ENCODE results near the gene KAT14. TPM values are rescaled to one million over a fixed set of nuclear protein-coding genes. Genes with fewer than 3 reads are reported as not detected.
"Not testable (repeated sequence)": the region's sequence is repeated elsewhere in the genome, so short reads cannot be mapped to it uniquely, and the experiment has no call there.

KAT14 gene
- total RNA-seq, 1 donor, result 17.4 TPM

DNA sequence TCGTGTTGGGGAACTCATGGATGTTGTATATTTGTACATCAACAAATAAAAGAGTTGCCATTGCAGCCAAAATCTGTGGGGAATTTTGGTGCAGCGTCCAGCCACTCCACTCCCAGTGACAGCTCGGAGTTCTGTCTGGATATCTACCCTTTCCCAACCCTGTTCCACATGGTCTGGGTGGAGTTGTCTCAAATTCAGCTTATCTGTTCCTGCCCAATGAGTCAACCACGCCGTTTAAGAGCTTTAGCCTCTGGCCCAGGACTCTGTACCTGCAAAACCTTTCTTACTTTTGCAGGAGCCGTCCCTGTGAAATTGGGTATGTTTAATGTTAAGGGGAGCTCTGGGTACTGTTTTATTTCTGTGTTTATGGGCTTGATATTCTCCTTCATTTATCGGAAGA is 46.0 kb upstream of the KAT14 start:
- Histone ChIP-seq H3K36me3 (ENCODE audit: insufficient read depth, low read length) (no peaks in the 10 kb centered on the region), H4K20me1 (ENCODE audit: insufficient read depth, low read length) (no peaks in the 10 kb centered on the region), H3K27ac (ENCODE audit: low read depth, low read length) (no peak overlapping the region), H2AFZ (ENCODE audit: low read length) (no peak overlapping the region), H3K79me2 (ENCODE audit: insufficient read depth, low read length) (no peaks in the 10 kb centered on the region), H3K4me1 (ENCODE audit: insufficient read depth, low read length) (no peaks in the 10 kb centered on the region), H3K9me3 (ENCODE audit: low read depth, low read length) (no peaks in the 10 kb centered on the region), H3K4me2 (ENCODE audit: insufficient read depth, low read length) (no peak overlapping the region), H3K4me3 (ENCODE audit: insufficient read depth, low read length) (no peak overlapping the region), H3K27me3 (ENCODE audit: insufficient read depth, low read length) (no peaks in the 10 kb centered on the region)
- DNase-seq (ENCODE audit: insufficient read length, low spot score, missing footprints), result peak; percentile 13
- TF ChIP-seq, protein P1, sequence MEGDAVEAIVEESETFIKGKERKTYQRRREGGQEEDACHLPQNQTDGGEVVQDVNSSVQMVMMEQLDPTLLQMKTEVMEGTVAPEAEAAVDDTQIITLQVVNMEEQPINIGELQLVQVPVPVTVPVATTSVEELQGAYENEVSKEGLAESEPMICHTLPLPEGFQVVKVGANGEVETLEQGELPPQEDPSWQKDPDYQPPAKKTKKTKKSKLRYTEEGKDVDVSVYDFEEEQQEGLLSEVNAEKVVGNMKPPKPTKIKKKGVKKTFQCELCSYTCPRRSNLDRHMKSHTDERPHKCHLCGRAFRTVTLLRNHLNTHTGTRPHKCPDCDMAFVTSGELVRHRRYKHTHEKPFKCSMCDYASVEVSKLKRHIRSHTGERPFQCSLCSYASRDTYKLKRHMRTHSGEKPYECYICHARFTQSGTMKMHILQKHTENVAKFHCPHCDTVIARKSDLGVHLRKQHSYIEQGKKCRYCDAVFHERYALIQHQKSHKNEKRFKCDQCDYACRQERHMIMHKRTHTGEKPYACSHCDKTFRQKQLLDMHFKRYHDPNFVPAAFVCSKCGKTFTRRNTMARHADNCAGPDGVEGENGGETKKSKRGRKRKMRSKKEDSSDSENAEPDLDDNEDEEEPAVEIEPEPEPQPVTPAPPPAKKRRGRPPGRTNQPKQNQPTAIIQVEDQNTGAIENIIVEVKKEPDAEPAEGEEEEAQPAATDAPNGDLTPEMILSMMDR (IDR thresholded peaks at IDR 0.05; ENCODE audit: extremely low read depth, low read depth, low read length), result no peak

DNA sequence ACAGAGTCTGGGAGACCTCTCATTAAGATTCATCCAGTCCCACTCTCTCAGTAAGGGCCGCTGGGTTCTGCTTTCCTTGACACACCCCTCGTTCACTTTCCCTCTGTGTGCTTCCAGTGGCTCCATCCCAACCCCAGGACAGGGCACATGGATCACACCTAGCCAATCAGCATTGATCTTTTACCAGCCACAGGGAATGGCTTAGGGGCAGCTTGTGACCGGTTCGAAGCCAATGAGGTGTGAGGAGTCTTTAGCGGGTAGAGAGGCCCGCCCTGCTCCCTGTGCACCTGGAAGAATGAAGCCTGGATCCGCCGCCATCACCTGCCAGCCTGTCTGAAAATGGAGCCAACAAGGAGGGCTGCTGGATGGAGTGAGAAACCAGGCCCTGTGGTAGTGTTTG is 44.8 kb upstream of the KAT14 start:
- no peak overlapping the region for H2AFZ ChIP-seq (ENCODE audit: low read length)
- no peak overlapping the region for H3K4me2 ChIP-seq (ENCODE audit: insufficient read depth, low read length)
- H3K4me1 ChIP-seq (ENCODE audit: insufficient read depth, low read length), result no peaks in the 10 kb centered on the region
- TF ChIP-seq, protein P1 (IDR thresholded peaks at IDR 0.05; ENCODE audit: extremely low read depth, low read depth, low read length), result no peak
- H3K79me2 ChIP-seq (ENCODE audit: insufficient read depth, low read length), result no peaks in the 10 kb centered on the region
- H3K4me3 ChIP-seq (ENCODE audit: insufficient read depth, low read length), result no peak overlapping the region
- H3K27me3 ChIP-seq (ENCODE audit: insufficient read depth, low read length), result no peaks in the 10 kb centered on the region
- no peaks in the 10 kb centered on the region for H4K20me1 ChIP-seq (ENCODE audit: insufficient read depth, low read length)
- no peaks in the 10 kb centered on the region for H3K36me3 ChIP-seq (ENCODE audit: insufficient read depth, low read length)
- H3K27ac ChIP-seq (ENCODE audit: low read depth, low read length), result no peak overlapping the region
- no peaks in the 10 kb centered on the region for H3K9me3 ChIP-seq (ENCODE audit: low read depth, low read length)
- no peak for DNase-seq (ENCODE audit: insufficient read length, low spot score, missing footprints)

DNA sequence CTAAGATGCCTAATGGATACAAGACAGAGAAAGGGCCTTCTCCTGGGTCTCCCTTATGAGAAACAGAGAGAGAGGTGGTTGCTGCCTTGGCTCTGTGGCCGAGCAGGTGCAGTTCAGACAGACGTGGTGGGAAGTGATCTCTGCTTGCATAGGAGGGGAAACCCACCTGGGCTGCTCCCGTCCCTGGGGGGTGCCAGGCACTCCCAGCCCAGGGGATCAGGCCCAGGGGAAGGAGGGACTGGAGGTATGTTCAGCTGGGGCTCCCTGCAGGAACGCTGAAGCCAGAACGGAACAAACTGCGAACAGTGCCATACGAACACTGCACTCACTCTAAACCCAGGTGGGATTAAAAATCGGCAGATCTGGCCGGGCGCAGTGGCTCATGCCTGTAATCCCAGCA is 44.3 kb upstream of the KAT14 start:
- Histone ChIP-seq H2AFZ (ENCODE audit: low read length) (no peak overlapping the region), H3K4me3 (ENCODE audit: insufficient read depth, low read length) (no peak overlapping the region), H3K27ac (ENCODE audit: low read depth, low read length) (no peak overlapping the region), H4K20me1 (ENCODE audit: insufficient read depth, low read length) (no peaks in the 10 kb centered on the region), H3K36me3 (ENCODE audit: insufficient read depth, low read length) (no peaks in the 10 kb centered on the region), H3K9me3 (ENCODE audit: low read depth, low read length) (no peaks in the 10 kb centered on the region), H3K79me2 (ENCODE audit: insufficient read depth, low read length) (no peaks in the 10 kb centered on the region), H3K4me2 (ENCODE audit: insufficient read depth, low read length) (no peak overlapping the region), H3K27me3 (ENCODE audit: insufficient read depth, low read length) (no peaks in the 10 kb centered on the region), H3K4me1 (ENCODE audit: insufficient read depth, low read length) (no peaks in the 10 kb centered on the region)
- no peak for DNase-seq (ENCODE audit: insufficient read length, low spot score, missing footprints)
- TF ChIP-seq, protein P1 (IDR thresholded peaks at IDR 0.05; ENCODE audit: extremely low read depth, low read depth, low read length), result no peak

DNA sequence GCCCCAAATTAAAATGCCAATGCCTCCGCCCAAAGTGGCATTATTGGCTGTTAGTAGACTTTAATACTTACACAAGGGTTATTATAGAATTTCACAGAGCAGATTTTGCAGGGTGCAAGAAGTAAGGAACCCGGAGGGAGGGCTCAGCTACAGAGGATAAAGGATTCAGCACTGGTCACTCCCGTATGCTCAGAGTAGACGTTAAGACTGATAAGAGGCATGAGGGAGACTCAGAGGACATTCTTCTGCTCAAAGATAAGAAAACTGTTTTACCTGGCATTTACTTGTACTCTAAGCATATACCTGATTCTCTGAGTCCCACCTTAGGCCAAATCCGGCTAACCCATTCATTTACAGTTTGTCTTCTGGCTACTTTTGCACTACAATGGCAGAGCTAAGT is 43.5 kb upstream of the KAT14 start:
- no peaks in the 10 kb centered on the region for H3K79me2 ChIP-seq (ENCODE audit: insufficient read depth, low read length)
- H4K20me1 ChIP-seq (ENCODE audit: insufficient read depth, low read length), result no peaks in the 10 kb centered on the region
- H3K9me3 ChIP-seq (ENCODE audit: low read depth, low read length), result no peaks in the 10 kb centered on the region
- no peak overlapping the region for H3K4me3 ChIP-seq (ENCODE audit: insufficient read depth, low read length)
- H3K4me2 ChIP-seq (ENCODE audit: insufficient read depth, low read length), result no peak overlapping the region
- H2AFZ ChIP-seq (ENCODE audit: low read length), result no peak overlapping the region
- no peak overlapping the region for H3K27ac ChIP-seq (ENCODE audit: low read depth, low read length)
- H3K4me1 ChIP-seq (ENCODE audit: insufficient read depth, low read length), result no peaks in the 10 kb centered on the region
- TF ChIP-seq, protein P1 (IDR thresholded peaks at IDR 0.05; ENCODE audit: extremely low read depth, low read depth, low read length), result no peak
- H3K36me3 ChIP-seq (ENCODE audit: insufficient read depth, low read length), result no peaks in the 10 kb centered on the region
- H3K27me3 ChIP-seq (ENCODE audit: insufficient read depth, low read length), result no peaks in the 10 kb centered on the region
- DNase-seq (ENCODE audit: insufficient read length, low spot score, missing footprints), result peak; percentile 60

DNA sequence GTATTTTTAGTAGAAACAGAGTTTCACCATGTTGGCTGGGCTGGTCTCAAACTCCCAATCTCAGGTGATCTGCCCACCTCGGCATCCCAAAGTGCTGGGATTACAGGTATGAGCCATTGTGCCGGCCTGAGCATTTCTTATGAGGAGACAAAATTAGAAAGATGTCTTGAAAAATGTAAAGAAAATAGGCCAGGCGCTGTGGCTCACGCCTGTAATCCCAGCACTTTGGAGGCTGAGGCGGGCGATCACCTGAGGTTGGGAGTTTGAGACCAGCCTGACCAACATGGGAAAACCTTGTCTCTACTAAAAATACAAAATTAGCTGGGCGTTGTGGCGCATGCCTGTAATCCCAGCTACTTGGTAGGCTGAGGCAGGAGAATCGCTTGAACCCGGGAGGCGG is 37.1 kb upstream of the KAT14 start:
- H3K36me3 ChIP-seq (ENCODE audit: insufficient read depth, low read length); H3K27ac ChIP-seq (ENCODE audit: low read depth, low read length); DNase-seq (ENCODE audit: insufficient read length, low spot score, missing footprints); H3K9me3 ChIP-seq (ENCODE audit: low read depth, low read length); H3K4me3 ChIP-seq (ENCODE audit: insufficient read depth, low read length); H3K27me3 ChIP-seq (ENCODE audit: insufficient read depth, low read length); H3K4me2 ChIP-seq (ENCODE audit: insufficient read depth, low read length); H4K20me1 ChIP-seq (ENCODE audit: insufficient read depth, low read length); H3K79me2 ChIP-seq (ENCODE audit: insufficient read depth, low read length); H2AFZ ChIP-seq (ENCODE audit: low read length); H3K4me1 ChIP-seq (ENCODE audit: insufficient read depth, low read length): not testable (repeated sequence)
